Panc1 (cell line): ENCODE data around the gene NECTIN1.

ENCODE experiments used
- POLR2AphosphoS5 ChIP-seq: IDR thresholded peaks from 2 replicates; pipeline ENCODE4 v1.6.1; 2012; ENCODE audit warnings: mild to moderate bottlenecking, low read depth, low read length, moderate library complexity
- SIN3A ChIP-seq: IDR thresholded peaks from 2 replicates; pipeline ENCODE4 v1.6.1; 2012; ENCODE audit warnings: low read depth, mild to moderate bottlenecking, low read length, moderate library complexity, borderline replicate concordance; ENCODE audit not compliant: insufficient read depth
- TCF7L2 ChIP-seq: IDR thresholded peaks from 2 replicates; pipeline ENCODE4 v1.6.1; 2011; ENCODE audit warnings: mild to moderate bottlenecking, low read depth, low read length, inconsistent platforms
- TF ChIP-seq, protein P1 (sequence below): fragments of 450-650 bp; IDR thresholded peaks from 2 replicates; pipeline ENCODE4 v1.5.1; 2017; ENCODE audit warnings: mild to moderate bottlenecking
- TF ChIP-seq, protein P2 (sequence below), 2 experiments: IDR thresholded peaks; 2 replicates each; pipeline ENCODE4 v1.6.1; 2011 to 2012; ENCODE audit warnings: low read depth in 2 of 2, control low read depth in 1 of 2, low read length in 1 of 2, mild to moderate bottlenecking in 1 of 2, moderate library complexity in 1 of 2; ENCODE audit not compliant: insufficient read depth in 1 of 2

DNA sequence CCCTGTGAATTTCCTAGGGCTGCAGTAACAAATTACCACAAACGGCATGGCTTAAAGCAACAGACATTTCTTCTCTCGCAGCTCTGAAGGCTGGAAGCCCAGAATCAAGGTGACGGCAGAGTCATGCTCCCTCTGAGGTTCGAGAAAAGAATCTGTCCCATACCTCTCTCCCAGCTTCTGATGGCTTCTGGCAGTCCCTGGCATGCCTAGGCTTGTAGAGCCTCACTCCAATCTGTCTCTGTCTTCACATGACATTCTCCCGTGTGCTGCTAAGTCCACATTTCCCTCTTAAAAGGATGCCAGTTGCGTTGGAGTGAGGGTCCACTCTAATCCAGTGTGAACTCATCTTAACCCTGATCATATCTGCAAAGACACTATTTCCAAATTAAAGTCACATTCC, 116.2 kb downstream of the NECTIN1 start:
- TF ChIP-seq, protein P1, sequence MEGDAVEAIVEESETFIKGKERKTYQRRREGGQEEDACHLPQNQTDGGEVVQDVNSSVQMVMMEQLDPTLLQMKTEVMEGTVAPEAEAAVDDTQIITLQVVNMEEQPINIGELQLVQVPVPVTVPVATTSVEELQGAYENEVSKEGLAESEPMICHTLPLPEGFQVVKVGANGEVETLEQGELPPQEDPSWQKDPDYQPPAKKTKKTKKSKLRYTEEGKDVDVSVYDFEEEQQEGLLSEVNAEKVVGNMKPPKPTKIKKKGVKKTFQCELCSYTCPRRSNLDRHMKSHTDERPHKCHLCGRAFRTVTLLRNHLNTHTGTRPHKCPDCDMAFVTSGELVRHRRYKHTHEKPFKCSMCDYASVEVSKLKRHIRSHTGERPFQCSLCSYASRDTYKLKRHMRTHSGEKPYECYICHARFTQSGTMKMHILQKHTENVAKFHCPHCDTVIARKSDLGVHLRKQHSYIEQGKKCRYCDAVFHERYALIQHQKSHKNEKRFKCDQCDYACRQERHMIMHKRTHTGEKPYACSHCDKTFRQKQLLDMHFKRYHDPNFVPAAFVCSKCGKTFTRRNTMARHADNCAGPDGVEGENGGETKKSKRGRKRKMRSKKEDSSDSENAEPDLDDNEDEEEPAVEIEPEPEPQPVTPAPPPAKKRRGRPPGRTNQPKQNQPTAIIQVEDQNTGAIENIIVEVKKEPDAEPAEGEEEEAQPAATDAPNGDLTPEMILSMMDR = no peak
- TF ChIP-seq POLR2AphosphoS5 (no peak), SIN3A (no peak), TCF7L2 (no peak)
- TF ChIP-seq, protein P2, sequence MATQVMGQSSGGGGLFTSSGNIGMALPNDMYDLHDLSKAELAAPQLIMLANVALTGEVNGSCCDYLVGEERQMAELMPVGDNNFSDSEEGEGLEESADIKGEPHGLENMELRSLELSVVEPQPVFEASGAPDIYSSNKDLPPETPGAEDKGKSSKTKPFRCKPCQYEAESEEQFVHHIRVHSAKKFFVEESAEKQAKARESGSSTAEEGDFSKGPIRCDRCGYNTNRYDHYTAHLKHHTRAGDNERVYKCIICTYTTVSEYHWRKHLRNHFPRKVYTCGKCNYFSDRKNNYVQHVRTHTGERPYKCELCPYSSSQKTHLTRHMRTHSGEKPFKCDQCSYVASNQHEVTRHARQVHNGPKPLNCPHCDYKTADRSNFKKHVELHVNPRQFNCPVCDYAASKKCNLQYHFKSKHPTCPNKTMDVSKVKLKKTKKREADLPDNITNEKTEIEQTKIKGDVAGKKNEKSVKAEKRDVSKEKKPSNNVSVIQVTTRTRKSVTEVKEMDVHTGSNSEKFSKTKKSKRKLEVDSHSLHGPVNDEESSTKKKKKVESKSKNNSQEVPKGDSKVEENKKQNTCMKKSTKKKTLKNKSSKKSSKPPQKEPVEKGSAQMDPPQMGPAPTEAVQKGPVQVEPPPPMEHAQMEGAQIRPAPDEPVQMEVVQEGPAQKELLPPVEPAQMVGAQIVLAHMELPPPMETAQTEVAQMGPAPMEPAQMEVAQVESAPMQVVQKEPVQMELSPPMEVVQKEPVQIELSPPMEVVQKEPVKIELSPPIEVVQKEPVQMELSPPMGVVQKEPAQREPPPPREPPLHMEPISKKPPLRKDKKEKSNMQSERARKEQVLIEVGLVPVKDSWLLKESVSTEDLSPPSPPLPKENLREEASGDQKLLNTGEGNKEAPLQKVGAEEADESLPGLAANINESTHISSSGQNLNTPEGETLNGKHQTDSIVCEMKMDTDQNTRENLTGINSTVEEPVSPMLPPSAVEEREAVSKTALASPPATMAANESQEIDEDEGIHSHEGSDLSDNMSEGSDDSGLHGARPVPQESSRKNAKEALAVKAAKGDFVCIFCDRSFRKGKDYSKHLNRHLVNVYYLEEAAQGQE (IDR thresholded peaks at IDR 0.05; ENCODE audit: insufficient read depth in 1 of 2, low read depth in 2 of 2, low read length in 1 of 2) = no peak
